Gastroesophageal sphincter (tissue), 4 donors: ENCODE results near the gene SULT1A1. TPM values are rescaled to one million over a fixed set of nuclear protein-coding genes. Genes with fewer than 3 reads are reported as not detected.

ENCODE experiments used
- ATAC-seq: fragments of 150-250 bp; one replicate; pipeline ENCODE4 v1.9.1; 2016; ENCODE audit warnings: mild to moderate bottlenecking, moderate library complexity
- H3K27ac ChIP-seq, 4 donors: fragments of 200-600 bp; sonication (generic) in 3 of 4; 1 replicate in 3 of 4; 2 replicates in 1 of 4; pipeline ENCODE4 v1.5.1; 2016 to 2019
- H3K27me3 ChIP-seq: fragments of 200-600 bp; sonication (generic); one replicate; pipeline ENCODE4 v1.5.1; 2019
- H3K36me3 ChIP-seq, 2 donors: fragments of 200-600 bp; sonication (generic); one replicate each; pipeline ENCODE4 v1.5.1; 2019; ENCODE audit warnings: control low read depth in 1 of 2
- H3K4me1 ChIP-seq, 3 donors: fragments of 200-600 bp; sonication (generic); 1 replicate in 2 of 3; 2 replicates in 1 of 3; pipeline ENCODE4 v1.5.1; 2016 to 2019; ENCODE audit warnings: control low read depth in 2 of 3
- H3K4me3 ChIP-seq, 2 donors: fragments of 200-600 bp; sonication (generic); one replicate each; pipeline ENCODE4 v1.5.1; 2019; ENCODE audit warnings: mild to moderate bottlenecking in 1 of 2, moderate library complexity in 1 of 2
- H3K9me3 ChIP-seq, 3 donors: fragments of 200-600 bp; sonication (generic); one replicate each; pipeline ENCODE4 v1.5.1; 2017 to 2019; ENCODE audit warnings: control low read depth in 2 of 3
- EP300 ChIP-seq: sonication (generic); formaldehyde crosslinking; IDR thresholded peaks from one replicate; pipeline ENCODE4 v1.6.1; 2017; ENCODE audit warnings: antibody characterized with exemption, mild to moderate bottlenecking
- POLR2A ChIP-seq, 2 donors: fragments of 450-650 bp; IDR thresholded peaks; one replicate each; pipeline ENCODE4 v1.6.1; 2017; ENCODE audit warnings: antibody characterized with exemption in 2 of 2, mild to moderate bottlenecking in 2 of 2, moderate library complexity in 1 of 2
- POLR2AphosphoS5 ChIP-seq: sonication (generic); formaldehyde crosslinking; IDR thresholded peaks from one replicate; pipeline ENCODE4 v1.6.1; 2017; ENCODE audit warnings: antibody characterized with exemption
- WGBS, 2 donors: methylation state at CpG; one replicate each; pipeline ENCODE4 v1.1.5; 2018; ENCODE audit warnings: low coverage in 1 of 2; 5-methylcytosine and 5-hydroxymethylcytosine counted together
- total RNA-seq, 4 donors: library from RNA; depleted of rRNA; stranded (reverse); fragments of >200 nt; gene quantifications; one replicate each; pipeline ENCODE4 v1.1.0, GENCODE V29; 2016
- TF ChIP-seq, protein P1 (sequence below), 4 experiments: fragments of 200-600 bp in 2 of 4; fragments of 450-650 bp in 2 of 4; sonication (generic) in 1 of 4; IDR thresholded peaks; one replicate each; pipeline ENCODE4 v1.5.1; 2017 to 2019; ENCODE audit warnings: antibody characterized with exemption in 4 of 4, mild to moderate bottlenecking in 2 of 4, moderate library complexity in 2 of 4

The SULT1A1 gene
- total RNA-seq, 4 donors from 2014 or later: 3.3 to 21.1 (median 9.4) TPM

DNA sequence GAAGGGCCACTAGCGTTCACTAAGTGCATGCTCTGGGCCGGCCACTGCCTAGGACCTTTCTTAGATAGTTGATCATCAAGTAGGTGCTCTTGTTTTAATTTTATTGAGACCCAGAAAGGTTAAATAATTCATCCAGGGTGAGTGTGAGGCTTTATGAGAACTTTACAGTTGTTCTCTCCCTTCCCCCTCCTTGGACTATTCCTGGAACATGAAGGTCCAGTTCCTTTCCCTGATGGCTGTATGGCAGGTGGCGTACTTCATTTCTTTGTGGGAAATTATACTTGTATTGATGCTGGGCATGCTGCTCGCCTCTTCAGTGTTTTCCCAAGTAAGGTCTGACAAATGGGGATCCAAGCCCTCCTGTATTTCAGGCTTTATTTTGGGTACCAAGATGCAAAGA, 47.6 kb downstream of the SULT1A1 start:
- Histone ChIP-seq H3K36me3 (peaks cover 0 to 40% of the 10 kb centered on the region in 2 donors), H3K4me1 (peaks cover 0 to 12% (median 0%) of the 10 kb centered on the region in 3 donors), H3K27me3 (no peaks in the 10 kb centered on the region), H3K4me3 (no peak overlapping the region), H3K9me3 (peaks cover 0 to 9% (median 0%) of the 10 kb centered on the region in 3 donors), H3K27ac (no peak overlapping the region)
- no peak for ATAC-seq
- 100% methylated on average over 1 to 2 of the region's 4 CpGs for WGBS, 2 donors
- TF ChIP-seq EP300: no peak
- TF ChIP-seq, protein P1, sequence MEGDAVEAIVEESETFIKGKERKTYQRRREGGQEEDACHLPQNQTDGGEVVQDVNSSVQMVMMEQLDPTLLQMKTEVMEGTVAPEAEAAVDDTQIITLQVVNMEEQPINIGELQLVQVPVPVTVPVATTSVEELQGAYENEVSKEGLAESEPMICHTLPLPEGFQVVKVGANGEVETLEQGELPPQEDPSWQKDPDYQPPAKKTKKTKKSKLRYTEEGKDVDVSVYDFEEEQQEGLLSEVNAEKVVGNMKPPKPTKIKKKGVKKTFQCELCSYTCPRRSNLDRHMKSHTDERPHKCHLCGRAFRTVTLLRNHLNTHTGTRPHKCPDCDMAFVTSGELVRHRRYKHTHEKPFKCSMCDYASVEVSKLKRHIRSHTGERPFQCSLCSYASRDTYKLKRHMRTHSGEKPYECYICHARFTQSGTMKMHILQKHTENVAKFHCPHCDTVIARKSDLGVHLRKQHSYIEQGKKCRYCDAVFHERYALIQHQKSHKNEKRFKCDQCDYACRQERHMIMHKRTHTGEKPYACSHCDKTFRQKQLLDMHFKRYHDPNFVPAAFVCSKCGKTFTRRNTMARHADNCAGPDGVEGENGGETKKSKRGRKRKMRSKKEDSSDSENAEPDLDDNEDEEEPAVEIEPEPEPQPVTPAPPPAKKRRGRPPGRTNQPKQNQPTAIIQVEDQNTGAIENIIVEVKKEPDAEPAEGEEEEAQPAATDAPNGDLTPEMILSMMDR (IDR thresholded peaks at IDR 0.05): no peak
- no peak for TF ChIP-seq POLR2A (IDR thresholded peaks at IDR 0.05)

GRCh38 chr16:28561557-28562187, 48.2 kb downstream of the SULT1A1 start:
- WGBS, 2 donors: 74% methylated on average over 6 of the region's 7 CpGs
- ATAC-seq: no peak
- H3K9me3 ChIP-seq: peaks cover 0 to 5% (median 0%) of the 10 kb centered on the region in 3 donors
- H3K27me3 ChIP-seq: no peaks in the 10 kb centered on the region
- no peak overlapping the region for H3K4me3 ChIP-seq
- peaks cover 0 to 45% of the 10 kb centered on the region in 2 donors for H3K36me3 ChIP-seq
- H3K27ac ChIP-seq: no peak overlapping the region
- TF ChIP-seq EP300: no peak
- no peak for TF ChIP-seq POLR2AphosphoS5
- TF ChIP-seq, protein P1 (IDR thresholded peaks at IDR 0.05): no peak
- TF ChIP-seq POLR2A (IDR thresholded peaks at IDR 0.05): no peak
- peaks cover 0 to 18% (median 0%) of the 10 kb centered on the region in 3 donors for H3K4me1 ChIP-seq

DNA sequence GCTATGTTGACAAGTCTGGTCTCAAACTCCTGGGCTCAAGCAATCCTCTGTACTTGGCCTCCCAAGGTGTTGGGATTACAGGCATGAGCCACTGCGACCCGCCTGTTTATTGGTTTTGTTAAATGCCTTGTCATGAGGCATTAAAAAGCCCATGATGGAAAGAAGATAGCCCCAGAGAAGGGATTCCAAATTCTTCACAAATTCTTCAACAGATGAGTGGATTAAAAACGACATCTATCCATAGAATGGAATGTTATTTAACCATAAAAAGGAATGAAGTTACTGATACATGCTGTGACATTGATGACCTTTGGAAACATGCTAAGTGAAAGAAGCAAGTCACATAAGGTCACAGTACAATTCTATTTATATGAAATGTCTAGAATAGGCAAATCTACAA, 51.4 kb downstream of the SULT1A1 start:
- Histone ChIP-seq H3K27ac (no peak overlapping the region), H3K36me3 (peaks cover 0 to 39% of the 10 kb centered on the region in 2 donors), H3K4me3 (no peak overlapping the region), H3K9me3 (no peaks in the 10 kb centered on the region), H3K27me3 (no peaks in the 10 kb centered on the region), H3K4me1 (peaks cover 0 to 40% (median 7%) of the 10 kb centered on the region in 3 donors)
- 22 to 75% methylated on average over 1 to 2 of the region's 3 CpGs for WGBS, 2 donors
- no peak for TF ChIP-seq EP300
- no peak for TF ChIP-seq POLR2AphosphoS5
- no peak for TF ChIP-seq POLR2A (IDR thresholded peaks at IDR 0.05)
- no peak for ATAC-seq

- H3K9me3 ChIP-seq: no peaks in the 10 kb centered on the region
- H3K27me3 ChIP-seq: no peaks in the 10 kb centered on the region
- WGBS, 2 donors: 60 to 88% methylated on average over 2 of the region's 2 CpGs
- H3K4me1 ChIP-seq: peaks cover 0 to 46% (median 7%) of the 10 kb centered on the region in 3 donors
- no peak overlapping the region for H3K4me3 ChIP-seq
- no peak for ATAC-seq
- peaks cover 0 to 39% of the 10 kb centered on the region in 2 donors for H3K36me3 ChIP-seq
- TF ChIP-seq, protein P1 (IDR thresholded peaks at IDR 0.05): no peak
- TF ChIP-seq EP300 (no peak), POLR2A (IDR thresholded peaks at IDR 0.05) (no peak), POLR2AphosphoS5 (no peak)
- H3K27ac ChIP-seq: no peak overlapping the region
Measured at GRCh38 chr16:28556914-28557320, 52.9 kb downstream of the SULT1A1 start.

DNA sequence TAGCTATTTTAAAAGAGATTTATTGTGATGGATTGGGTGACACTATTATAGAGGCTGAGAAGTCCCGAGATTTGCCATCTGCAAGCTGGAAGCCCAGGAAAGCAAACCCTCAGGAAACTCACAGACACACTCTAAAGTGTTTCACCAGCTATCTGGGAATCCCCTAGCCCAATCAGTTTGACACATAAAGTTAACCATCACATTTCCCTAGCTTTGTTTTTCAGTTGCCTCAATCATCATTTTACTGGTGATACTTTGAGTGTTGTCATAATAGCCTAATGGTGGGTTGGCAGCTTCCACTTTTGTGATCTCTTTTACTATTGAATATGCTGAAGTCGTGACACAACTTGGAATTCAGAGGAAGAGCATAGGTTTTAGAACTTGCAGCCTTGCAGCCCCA, 54.3 kb downstream of the SULT1A1 start:
- Histone ChIP-seq H3K4me1 (peaks cover 0 to 38% (median 7%) of the 10 kb centered on the region in 3 donors), H3K4me3 (no peak overlapping the region), H3K27ac (no peak overlapping the region), H3K9me3 (no peaks in the 10 kb centered on the region), H3K36me3 (peaks cover 0 to 39% of the 10 kb centered on the region in 2 donors), H3K27me3 (no peaks in the 10 kb centered on the region)
- ATAC-seq: no peak
- WGBS, 2 donors: 90 to 91% methylated on average over 2 of the region's 2 CpGs
- no peak for TF ChIP-seq POLR2AphosphoS5
- TF ChIP-seq, protein P1 (IDR thresholded peaks at IDR 0.05): no peak
- no peak for TF ChIP-seq EP300
- no peak for TF ChIP-seq POLR2A (IDR thresholded peaks at IDR 0.05)

Other genes with a start within 250 kb of the SULT1A1 start
- 1 to 10 TPM in 2 of 4 donors, not detected in 2; 1.1 to 2.8 TPM for gene NPIPB6, start 246.5 kb downstream of the SULT1A1 start, total RNA-seq
- 100 to 1,000 TPM in 3 of 4 donors, 10 to 100 TPM in 1; 96.5 to 180 (median 105) TPM for gene EIF3CL, start 206.2 kb downstream of the SULT1A1 start, total RNA-seq
- gene NPIPB7, start 137.7 kb downstream of the SULT1A1 start, total RNA-seq: under 1 TPM in 1 of 4 donors, not detected in 3; 0.25 TPM
- gene CLN3, start 118.0 kb downstream of the SULT1A1 start, total RNA-seq: 10 to 100 TPM; 14.0 to 21.8 (median 18.2) TPM
- gene APOBR, start 115.4 kb downstream of the SULT1A1 start, total RNA-seq: 1 to 10 TPM; 1.2 to 3.1 (median 1.5) TPM
- not detected for gene IL27, start 103.2 kb downstream of the SULT1A1 start, total RNA-seq
- 10 to 100 TPM; 32.8 to 52.8 (median 41.1) TPM for gene NUPR1, start 71.1 kb downstream of the SULT1A1 start, total RNA-seq
- 10 to 100 TPM; 20.3 to 45.1 (median 35.3) TPM for gene SGF29, start 56.1 kb downstream of the SULT1A1 start, total RNA-seq
- 1 to 10 TPM in 1 of 4 donors, under 1 TPM in 1, not detected in 2; 0.27 to 1.2 TPM for gene SULT1A2, start 13.0 kb downstream of the SULT1A1 start, total RNA-seq
- gene NPIPB8, start 28.0 kb upstream of the SULT1A1 start, total RNA-seq: not detected
- gene EIF3C, start 101.4 kb upstream of the SULT1A1 start, total RNA-seq: 100 to 1,000 TPM in 3 of 4 donors, 10 to 100 TPM in 1; 95.7 to 301 (median 173) TPM
- gene NPIPB9, start 141.7 kb upstream of the SULT1A1 start, total RNA-seq: 1 to 10 TPM in 3 of 4 donors, under 1 TPM in 1; 0.35 to 8.2 (median 3.0) TPM
- 10 to 100 TPM; 44.4 to 65.1 (median 56.9) TPM for gene ATXN2L, start 213.0 kb upstream of the SULT1A1 start, total RNA-seq
- gene TUFM, start 236.3 kb upstream of the SULT1A1 start, total RNA-seq: 10 to 100 TPM; 72.2 to 91.9 (median 85.3) TPM